ENCODE data around the gene KNG1.

GRCh38 chr3:186670155-186670554, 47.0 kb upstream of the KNG1 start:
- TF ChIP-seq, protein P1, sequence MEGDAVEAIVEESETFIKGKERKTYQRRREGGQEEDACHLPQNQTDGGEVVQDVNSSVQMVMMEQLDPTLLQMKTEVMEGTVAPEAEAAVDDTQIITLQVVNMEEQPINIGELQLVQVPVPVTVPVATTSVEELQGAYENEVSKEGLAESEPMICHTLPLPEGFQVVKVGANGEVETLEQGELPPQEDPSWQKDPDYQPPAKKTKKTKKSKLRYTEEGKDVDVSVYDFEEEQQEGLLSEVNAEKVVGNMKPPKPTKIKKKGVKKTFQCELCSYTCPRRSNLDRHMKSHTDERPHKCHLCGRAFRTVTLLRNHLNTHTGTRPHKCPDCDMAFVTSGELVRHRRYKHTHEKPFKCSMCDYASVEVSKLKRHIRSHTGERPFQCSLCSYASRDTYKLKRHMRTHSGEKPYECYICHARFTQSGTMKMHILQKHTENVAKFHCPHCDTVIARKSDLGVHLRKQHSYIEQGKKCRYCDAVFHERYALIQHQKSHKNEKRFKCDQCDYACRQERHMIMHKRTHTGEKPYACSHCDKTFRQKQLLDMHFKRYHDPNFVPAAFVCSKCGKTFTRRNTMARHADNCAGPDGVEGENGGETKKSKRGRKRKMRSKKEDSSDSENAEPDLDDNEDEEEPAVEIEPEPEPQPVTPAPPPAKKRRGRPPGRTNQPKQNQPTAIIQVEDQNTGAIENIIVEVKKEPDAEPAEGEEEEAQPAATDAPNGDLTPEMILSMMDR (IDR thresholded peaks at IDR 0.05): no peak
- TF ChIP-seq EP300 (IDR thresholded peaks at IDR 0.05): no peak

All from ovary (tissue), 3 donors.